GM12873 (cell line): ENCODE data around the gene AQP12A.

Experiments used
- CTCF ChIP-seq: IDR thresholded peaks from 2 replicates; pipeline ENCODE4 v1.5.1; 2012; ENCODE audit warnings: low read depth, mild to moderate bottlenecking, moderate library complexity, low read length, control low read depth; ENCODE audit not compliant: insufficient read depth; ENCODE audit errors: missing control alignments

AQP12A gene

GRCh38 chr2:240721596-240722180 lies 30.0 kb downstream of the AQP12A start:
- TF ChIP-seq CTCF, result no peak

- no peak for TF ChIP-seq CTCF
These were observed 30.7 kb downstream of the AQP12A start for GRCh38 chr2:240722376-240722775.

GRCh38 chr2:240722796-240723735 lies 31.4 kb downstream of the AQP12A start:
- no peak for TF ChIP-seq CTCF

- TF ChIP-seq CTCF, result no peak
These were observed 32.2 kb downstream of the AQP12A start for GRCh38 chr2:240723851-240724250.

GRCh38 chr2:240724431-240724830 lies 32.8 kb downstream of the AQP12A start:
- no peak for TF ChIP-seq CTCF

GRCh38 chr2:240725266-240725665 lies 33.6 kb downstream of the AQP12A start:
- TF ChIP-seq CTCF, result no peak

GRCh38 chr2:240725671-240726070 lies 34.0 kb downstream of the AQP12A start:
- no peak for TF ChIP-seq CTCF
